NOMO-1 treated with dmso at 0.1 percent for 144 hours (cell line): Measurements from ENCODE around the gene C2orf69.
"Not testable (repeated sequence)": the region's sequence is repeated elsewhere in the genome, so short reads cannot be mapped to it uniquely, and the experiment has no call there.

Experiments used
- DNase-seq: peaks from one replicate; lab custom pipeline; 2025; ENCODE audit not compliant: unreplicated experiment; lab: John Stamatoyannopoulos, UW

C2orf69 gene

GRCh38 chr2:199912553-199913114 is 1.5 kb downstream of the C2orf69 start:
- DNase-seq: not testable (repeated sequence)

- DNase-seq: no peak
These were observed 3.4 kb downstream of the C2orf69 start for GRCh38 chr2:199914372-199914958.

- DNase-seq: no peak
These were observed 5.9 kb downstream of the C2orf69 start for GRCh38 chr2:199916980-199917379.

- DNase-seq: no peak
These were observed 11.8 kb downstream of the C2orf69 start for GRCh38 chr2:199922856-199923255.

GRCh38 chr2:199923924-199924323 is 12.8 kb downstream of the C2orf69 start:
- no peak for DNase-seq

DNA sequence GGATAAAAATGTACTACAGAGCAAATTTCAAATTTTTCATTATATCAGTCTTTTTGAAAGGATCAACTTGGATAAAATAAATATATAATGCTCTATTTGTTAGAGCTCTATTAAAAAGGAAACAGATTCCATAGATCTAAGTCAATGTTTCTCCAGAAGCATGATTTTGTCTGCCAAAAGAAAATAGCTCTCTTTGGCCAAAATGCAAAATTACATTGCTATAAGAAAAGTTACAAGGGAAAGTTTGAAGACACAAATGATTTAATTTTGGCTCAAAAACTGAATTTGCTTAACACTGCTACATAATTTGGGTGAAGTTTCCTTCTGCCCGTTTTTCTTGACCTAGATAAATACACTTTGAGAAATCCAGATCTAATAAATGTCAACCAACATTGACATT is 15.7 kb downstream of the C2orf69 start:
- DNase-seq: no peak

DNA sequence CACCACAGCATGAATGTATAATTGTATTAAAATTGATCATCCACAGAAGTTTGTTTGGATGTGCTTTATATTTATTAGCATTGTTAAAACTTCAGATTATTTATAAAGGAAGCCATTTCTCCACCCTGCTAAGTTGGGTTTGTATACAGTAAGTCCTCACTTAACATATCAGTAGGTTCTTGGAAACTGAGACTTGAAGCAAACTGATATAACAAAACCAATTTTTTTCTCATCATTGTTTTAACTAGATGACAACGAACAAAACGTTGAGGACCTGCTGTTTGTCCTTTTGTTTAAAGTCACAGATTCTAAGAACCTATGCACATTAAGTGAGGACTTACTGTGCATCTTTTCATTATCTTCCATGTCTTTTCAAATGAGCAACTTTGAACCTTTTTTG is 17.1 kb downstream of the C2orf69 start:
- DNase-seq: no peak

DNA sequence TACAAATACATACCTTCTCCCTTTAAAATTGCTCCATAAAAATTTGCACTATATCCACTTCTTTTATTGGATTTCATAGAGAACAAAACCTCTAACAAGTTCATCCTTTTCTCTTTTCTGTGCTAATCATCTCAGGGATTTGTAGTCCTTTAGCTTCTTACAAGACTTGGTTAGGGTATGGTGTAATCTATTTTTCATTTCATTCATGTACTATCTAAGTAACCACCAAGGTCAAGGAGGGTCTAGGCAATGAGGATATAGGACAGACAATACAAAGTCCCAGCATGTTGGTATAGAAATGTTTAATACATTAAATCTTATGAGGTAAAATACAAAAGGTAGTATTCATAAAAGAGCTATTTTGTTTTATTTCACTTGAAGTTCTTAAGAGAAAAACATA is 17.5 kb downstream of the C2orf69 start:
- DNase-seq: no peak

- DNase-seq: no peak
These were observed 18.2 kb downstream of the C2orf69 start for GRCh38 chr2:199929262-199929661.

- no peak for DNase-seq
These were observed 21.3 kb downstream of the C2orf69 start for GRCh38 chr2:199932312-199932855.

- DNase-seq: no peak
These were observed 22.4 kb downstream of the C2orf69 start for GRCh38 chr2:199933466-199933865.

DNA sequence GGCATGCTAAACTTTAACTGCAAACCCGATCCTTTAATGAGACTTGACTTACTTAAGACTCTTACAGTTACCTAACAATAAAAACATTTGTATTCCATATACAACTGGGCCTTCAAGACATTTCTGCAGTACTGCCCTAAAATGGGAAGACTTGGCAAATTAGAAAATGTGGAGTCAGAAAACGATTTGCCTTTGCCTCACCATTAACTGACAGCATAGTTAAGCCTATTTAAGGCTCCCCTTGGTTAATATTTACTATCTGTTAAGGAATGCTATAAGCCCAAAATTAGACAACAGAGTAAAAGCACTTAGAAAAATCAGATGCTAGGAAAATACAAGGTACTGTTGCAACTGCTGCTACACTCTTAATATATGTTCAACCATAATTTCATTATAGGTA is 25.5 kb downstream of the C2orf69 start:
- DNase-seq: no peak

DNA sequence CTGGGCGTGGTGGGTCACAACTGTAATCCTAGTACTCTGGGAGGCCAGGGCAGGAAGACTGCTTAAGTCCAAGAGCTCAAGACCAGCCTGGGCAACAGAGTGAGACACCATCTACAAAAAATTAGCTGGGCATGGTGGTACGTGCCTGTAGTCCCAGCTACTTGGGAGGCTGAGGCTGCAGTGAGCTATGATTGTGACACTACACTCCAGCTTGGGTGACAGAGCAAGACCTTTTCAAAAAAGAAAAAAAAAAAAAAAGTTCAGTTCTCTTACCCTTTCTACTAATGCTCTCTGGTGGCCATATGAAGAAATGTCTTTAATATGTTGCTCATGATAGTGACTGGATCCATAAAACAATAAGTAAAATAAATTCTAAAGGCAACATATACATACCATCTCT is 29.3 kb downstream of the C2orf69 start:
- DNase-seq: peak; percentile 25

- DNase-seq: no peak
These were observed 32.3 kb downstream of the C2orf69 start for GRCh38 chr2:199943373-199943772.

- no peak for DNase-seq
These were observed 35.1 kb downstream of the C2orf69 start for GRCh38 chr2:199946196-199946595.

DNA sequence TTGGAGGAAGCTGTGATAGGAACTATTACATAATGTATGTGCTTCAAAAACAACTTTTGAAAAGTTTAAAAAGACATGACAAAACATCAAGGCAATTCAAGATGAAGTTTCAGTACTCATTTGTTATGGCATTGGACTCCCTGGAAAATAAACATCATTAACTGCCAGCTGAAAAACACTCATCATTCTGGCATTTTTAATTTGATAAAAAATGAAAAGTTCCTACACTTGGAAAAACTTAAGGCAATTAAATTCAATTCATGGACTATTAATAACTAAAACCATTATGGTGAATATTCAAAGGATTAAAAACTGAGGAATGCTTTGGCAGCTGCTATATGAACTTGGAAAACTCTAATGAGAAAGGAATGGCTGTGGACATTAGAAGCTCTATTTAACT is 35.7 kb downstream of the C2orf69 start:
- no peak for DNase-seq

- no peak for DNase-seq
These were observed 39.3 kb downstream of the C2orf69 start for GRCh38 chr2:199950396-199950795.

- DNase-seq: no peak
These were observed 39.9 kb downstream of the C2orf69 start for GRCh38 chr2:199951023-199951422.

DNA sequence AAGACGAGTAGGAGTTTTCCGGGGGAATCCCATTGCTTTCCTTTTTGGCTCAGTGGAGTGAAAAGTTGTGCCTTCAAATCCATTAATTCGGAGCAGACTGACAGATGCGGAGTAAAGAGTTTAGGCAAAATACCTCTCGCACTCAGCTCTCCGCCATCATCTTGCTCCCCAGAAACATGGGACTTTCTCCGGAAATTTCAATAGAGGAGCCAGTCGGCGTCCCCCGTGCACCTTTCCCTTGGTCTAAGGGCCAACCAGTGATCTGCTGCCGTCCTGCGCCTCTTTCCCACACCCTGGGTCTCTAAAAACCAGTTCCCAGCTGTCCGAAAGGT is 43.9 kb downstream of the C2orf69 start:
- DNase-seq: peak; percentile 52

- DNase-seq: peak; percentile 72
These were observed 44.4 kb downstream of the C2orf69 start, which contains the start of the genes MAIP1 and TYW5 for GRCh38 chr2:199955339-199956061. MAIP1 (plus strand) TSS chr2:199955582; CDS start chr2:199955799, 217 bp downstream. TYW5 (minus strand) TSS chr2:199955491; CDS start chr2:199955470, 21 bp downstream.

GRCh38 chr2:199956062-199956380 is 44.9 kb downstream of the C2orf69 start:
- DNase-seq: no peak

GRCh38 chr2:199958014-199958413 is 46.9 kb downstream of the C2orf69 start:
- DNase-seq: no peak
